H1 (cell line): ENCODE measurements around the gene CAP1.

ENCODE experiments used
- ATF2 ChIP-seq: IDR thresholded peaks from 2 replicates; pipeline ENCODE4 v1.6.1; 2012; ENCODE audit warnings: low read length, inconsistent platforms
- CHD1 ChIP-seq: IDR thresholded peaks from 2 replicates; pipeline ENCODE4 v1.6.1; 2012; ENCODE audit warnings: low read depth, low read length, improper control_type of control experiment
- CHD2 ChIP-seq: IDR thresholded peaks from 2 replicates; pipeline ENCODE4 v1.6.1; 2012; ENCODE audit warnings: low read length, improper control_type of control experiment
- E2F6 ChIP-seq: IDR thresholded peaks from 2 replicates; pipeline ENCODE4 v1.6.1; 2012; ENCODE audit warnings: inconsistent platforms
- JUN ChIP-seq: IDR thresholded peaks from 2 replicates; pipeline ENCODE4 v1.6.1; 2011; ENCODE audit warnings: low read depth, mild to moderate bottlenecking, improper control_type of control experiment, low read length
- MAX ChIP-seq: IDR thresholded peaks from 2 replicates; pipeline ENCODE4 v1.6.1; 2012; ENCODE audit warnings: inconsistent platforms
- PHF8 ChIP-seq: fragments of 200-600 bp; sonication (generic); conservative IDR thresholded peaks from 2 replicates; pipeline ENCODE4 v1.7.1; 2012; ENCODE audit warnings: low read depth, mild to moderate bottlenecking, inconsistent platforms, low read length, moderate library complexity
- RXRA ChIP-seq: IDR thresholded peaks from 2 replicates; pipeline ENCODE4 v1.6.1; 2011; ENCODE audit warnings: low read depth, mild to moderate bottlenecking, low read length, moderate library complexity; ENCODE audit not compliant: insufficient read depth
- SP1 ChIP-seq: IDR thresholded peaks from 2 replicates; pipeline ENCODE4 v1.6.1; 2011; ENCODE audit warnings: low read depth, low read length
- TF ChIP-seq, protein P1 (sequence below), 3 experiments: IDR thresholded peaks; 1 replicate in 2 of 3; 2 replicates in 1 of 3; pipeline versions ENCODE4 v1.5.1 to v1.6.1; 2011; ENCODE audit warnings: low read length in 3 of 3, mild to moderate bottlenecking in 3 of 3, inconsistent platforms in 2 of 3, low read depth in 1 of 3, moderate library complexity in 1 of 3; ENCODE audit not compliant: insufficient read depth in 1 of 3; ENCODE audit errors: control extremely low read depth in 1 of 3

- TF ChIP-seq, protein P1, sequence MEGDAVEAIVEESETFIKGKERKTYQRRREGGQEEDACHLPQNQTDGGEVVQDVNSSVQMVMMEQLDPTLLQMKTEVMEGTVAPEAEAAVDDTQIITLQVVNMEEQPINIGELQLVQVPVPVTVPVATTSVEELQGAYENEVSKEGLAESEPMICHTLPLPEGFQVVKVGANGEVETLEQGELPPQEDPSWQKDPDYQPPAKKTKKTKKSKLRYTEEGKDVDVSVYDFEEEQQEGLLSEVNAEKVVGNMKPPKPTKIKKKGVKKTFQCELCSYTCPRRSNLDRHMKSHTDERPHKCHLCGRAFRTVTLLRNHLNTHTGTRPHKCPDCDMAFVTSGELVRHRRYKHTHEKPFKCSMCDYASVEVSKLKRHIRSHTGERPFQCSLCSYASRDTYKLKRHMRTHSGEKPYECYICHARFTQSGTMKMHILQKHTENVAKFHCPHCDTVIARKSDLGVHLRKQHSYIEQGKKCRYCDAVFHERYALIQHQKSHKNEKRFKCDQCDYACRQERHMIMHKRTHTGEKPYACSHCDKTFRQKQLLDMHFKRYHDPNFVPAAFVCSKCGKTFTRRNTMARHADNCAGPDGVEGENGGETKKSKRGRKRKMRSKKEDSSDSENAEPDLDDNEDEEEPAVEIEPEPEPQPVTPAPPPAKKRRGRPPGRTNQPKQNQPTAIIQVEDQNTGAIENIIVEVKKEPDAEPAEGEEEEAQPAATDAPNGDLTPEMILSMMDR (IDR thresholded peaks at IDR 0.05; ENCODE audit: control extremely low read depth in 1 of 3, insufficient read depth in 1 of 3, low read depth in 1 of 3, low read length in 3 of 3), result no peak
- TF ChIP-seq MAX (no peak), JUN (no peak), ATF2 (no peak), PHF8 (no peak), E2F6 (no peak), SP1 (no peak), CHD2 (no peak), CHD1 (no peak), RXRA (no peak)
Observed at GRCh38 chr1:40039245-40039756, 1.2 kb upstream of the CAP1 start.
